ENCODE results near the gene SPATA45. TPM values are rescaled to one million over a fixed set of nuclear protein-coding genes. Genes with fewer than 3 reads are reported as not detected.
"Not testable (repeated sequence)": the region's sequence is repeated elsewhere in the genome, so short reads cannot be mapped to it uniquely, and the experiment has no call there.

The SPATA45 gene
- polyA plus RNA-seq, 1 experiment, result not detected

DNA sequence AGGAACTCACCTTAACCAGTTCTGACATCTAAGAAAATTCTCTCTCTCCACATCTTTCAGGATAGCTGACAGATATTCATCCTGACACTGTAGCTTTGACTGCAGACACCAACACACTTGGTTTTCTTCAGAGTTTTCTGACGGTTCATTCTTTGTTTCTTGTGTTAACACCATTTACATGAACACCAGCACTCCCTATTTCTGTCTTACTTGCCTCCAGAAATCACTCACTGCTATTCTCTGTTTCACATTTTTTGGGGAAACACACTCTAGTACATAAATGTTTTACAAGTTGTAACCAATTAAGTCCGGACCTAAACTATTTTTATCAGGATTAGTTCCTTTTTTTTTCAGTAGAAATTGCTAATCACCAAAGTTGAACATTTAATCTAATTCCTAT is 26.1 kb upstream of the SPATA45 start:
- no peak for TF ChIP-seq CTCF (IDR thresholded peaks at IDR 0.05; ENCODE audit: low read depth, low read length)
- POLR2A ChIA-PET, result no interaction called here
- Histone ChIP-seq H3K4me3 (ENCODE audit: low read depth, low read length) (no peak overlapping the region), H3K27me3 (ENCODE audit: control insufficient read depth, insufficient read depth, low read length) (no peaks in the 10 kb centered on the region), H3K27ac (ENCODE audit: low read depth, low read length) (no peak overlapping the region), H3K9me3 (ENCODE audit: control insufficient read depth, insufficient read depth, low read length) (no peaks in the 10 kb centered on the region)
- CTCF ChIA-PET, result interaction anchor here (1.4 kb wide), 1 partner anchor 122 kb away, joined by 3 read pairs; no protein-coding TSS in a partner anchor
- no peak for DNase-seq (ENCODE audit: low read depth, low spot score)

GRCh38 chr1:212871976-212872375 is 24.5 kb upstream of the SPATA45 start:
- no peak for DNase-seq (ENCODE audit: low read depth, low spot score)
- TF ChIP-seq CTCF (IDR thresholded peaks at IDR 0.05; ENCODE audit: low read depth, low read length), result no peak
- Histone ChIP-seq H3K27ac (ENCODE audit: low read depth, low read length) (no peak overlapping the region), H3K9me3 (ENCODE audit: control insufficient read depth, insufficient read depth, low read length) (no peaks in the 10 kb centered on the region), H3K4me3 (ENCODE audit: low read depth, low read length) (no peak overlapping the region), H3K27me3 (ENCODE audit: control insufficient read depth, insufficient read depth, low read length) (no peaks in the 10 kb centered on the region)
- ChIA-PET POLR2A (no interaction called here), CTCF (no interaction called here)

- CTCF ChIA-PET, result interaction anchor here (0.5 kb wide), 1 partner anchor 13 kb away, joined by 3 read pairs; no protein-coding TSS in a partner anchor
- Histone ChIP-seq H3K4me3 (ENCODE audit: low read depth, low read length) (no peak overlapping the region), H3K27me3 (ENCODE audit: control insufficient read depth, insufficient read depth, low read length) (no peaks in the 10 kb centered on the region), H3K9me3 (ENCODE audit: control insufficient read depth, insufficient read depth, low read length) (no peaks in the 10 kb centered on the region), H3K27ac (ENCODE audit: low read depth, low read length) (no peak overlapping the region)
- POLR2A ChIA-PET, result no interaction called here
- no peak for DNase-seq (ENCODE audit: low read depth, low spot score)
- TF ChIP-seq CTCF (IDR thresholded peaks at IDR 0.05; ENCODE audit: low read depth, low read length), result no peak
Observed at GRCh38 chr1:212867192-212867591, 19.7 kb upstream of the SPATA45 start.

- H3K9me3 ChIP-seq (ENCODE audit: control insufficient read depth, insufficient read depth, low read length), result no peaks in the 10 kb centered on the region
- no peak for TF ChIP-seq CTCF (IDR thresholded peaks at IDR 0.05; ENCODE audit: low read depth, low read length)
- H3K27ac ChIP-seq (ENCODE audit: low read depth, low read length), result no peak overlapping the region
- no peaks in the 10 kb centered on the region for H3K27me3 ChIP-seq (ENCODE audit: control insufficient read depth, insufficient read depth, low read length)
- CTCF ChIA-PET, result no interaction called here
- no peak overlapping the region for H3K4me3 ChIP-seq (ENCODE audit: low read depth, low read length)
- POLR2A ChIA-PET, result no interaction called here
- DNase-seq (ENCODE audit: low read depth, low spot score), result no peak
Observed at GRCh38 chr1:212864201-212864600, 16.8 kb upstream of the SPATA45 start.

DNA sequence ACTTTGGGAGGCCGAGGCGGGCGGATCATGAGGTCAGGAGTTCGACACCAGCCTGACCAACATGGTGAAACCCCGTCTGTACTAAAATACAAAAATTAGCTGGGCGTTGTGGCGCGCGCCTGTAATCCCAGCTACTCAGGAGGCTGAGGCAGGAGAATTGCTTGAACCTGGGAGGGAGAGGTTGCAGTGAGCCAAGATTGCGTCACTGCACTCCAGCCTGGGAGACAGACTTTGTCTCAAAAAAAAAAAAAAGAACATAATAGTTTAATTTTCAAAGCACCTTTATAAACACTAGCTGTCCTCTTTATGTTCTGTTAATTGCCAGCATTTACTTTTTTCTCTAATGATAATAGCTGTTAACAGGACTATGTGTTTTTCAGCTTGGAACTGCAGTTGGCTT is 15.9 kb upstream of the SPATA45 start:
- H3K27me3 ChIP-seq (ENCODE audit: control insufficient read depth, insufficient read depth, low read length); DNase-seq (ENCODE audit: low read depth, low spot score); H3K27ac ChIP-seq (ENCODE audit: low read depth, low read length); H3K4me3 ChIP-seq (ENCODE audit: low read depth, low read length); H3K9me3 ChIP-seq (ENCODE audit: control insufficient read depth, insufficient read depth, low read length); POLR2A ChIA-PET: not testable (repeated sequence)
- CTCF ChIA-PET, result interaction anchor here (0.6 to 0.7 kb wide), 2 partner anchors 49 to 386 kb away, joined by 3 to 7 read pairs; no protein-coding TSS in a partner anchor

Data from AG04450 (cell line).